Suprapubic skin (tissue), 3 donors: ENCODE data around the gene TTLL5.

ENCODE experiments used
- POLR2A ChIP-seq, 2 donors: fragments of 450-650 bp; IDR thresholded peaks; one replicate each; pipeline ENCODE4 v1.6.1; 2017; ENCODE audit warnings: antibody characterized with exemption in 2 of 2, mild to moderate bottlenecking in 2 of 2, moderate library complexity in 2 of 2
- TF ChIP-seq, protein P1 (sequence below), 2 donors: fragments of 200-600 bp in 1 of 2; fragments of 450-650 bp in 1 of 2; sonication (generic) in 1 of 2; IDR thresholded peaks; one replicate each; pipeline ENCODE4 v1.5.1; 2016 to 2019; ENCODE audit warnings: antibody characterized with exemption in 2 of 2, mild to moderate bottlenecking in 1 of 2, moderate library complexity in 1 of 2

GRCh38 chr14:75614179-75614578, 46.9 kb upstream of the TTLL5 start:
- no peak for TF ChIP-seq POLR2A (IDR thresholded peaks at IDR 0.05)
- TF ChIP-seq, protein P1, sequence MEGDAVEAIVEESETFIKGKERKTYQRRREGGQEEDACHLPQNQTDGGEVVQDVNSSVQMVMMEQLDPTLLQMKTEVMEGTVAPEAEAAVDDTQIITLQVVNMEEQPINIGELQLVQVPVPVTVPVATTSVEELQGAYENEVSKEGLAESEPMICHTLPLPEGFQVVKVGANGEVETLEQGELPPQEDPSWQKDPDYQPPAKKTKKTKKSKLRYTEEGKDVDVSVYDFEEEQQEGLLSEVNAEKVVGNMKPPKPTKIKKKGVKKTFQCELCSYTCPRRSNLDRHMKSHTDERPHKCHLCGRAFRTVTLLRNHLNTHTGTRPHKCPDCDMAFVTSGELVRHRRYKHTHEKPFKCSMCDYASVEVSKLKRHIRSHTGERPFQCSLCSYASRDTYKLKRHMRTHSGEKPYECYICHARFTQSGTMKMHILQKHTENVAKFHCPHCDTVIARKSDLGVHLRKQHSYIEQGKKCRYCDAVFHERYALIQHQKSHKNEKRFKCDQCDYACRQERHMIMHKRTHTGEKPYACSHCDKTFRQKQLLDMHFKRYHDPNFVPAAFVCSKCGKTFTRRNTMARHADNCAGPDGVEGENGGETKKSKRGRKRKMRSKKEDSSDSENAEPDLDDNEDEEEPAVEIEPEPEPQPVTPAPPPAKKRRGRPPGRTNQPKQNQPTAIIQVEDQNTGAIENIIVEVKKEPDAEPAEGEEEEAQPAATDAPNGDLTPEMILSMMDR (IDR thresholded peaks at IDR 0.05) = no peak
